Neutrophil (primary cell): ENCODE data around the gene ETFA.

ENCODE experiments used
- H3K27ac ChIP-seq: fragments of 200-600 bp; sonication (generic); 2 replicates; pipeline ENCODE4 v1.5.1; 2016; ENCODE audit warnings: mild to moderate bottlenecking, moderate library complexity
- H3K27me3 ChIP-seq: fragments of 200-600 bp; sonication (generic); 2 replicates; pipeline ENCODE4 v1.6.0; 2016; ENCODE audit warnings: mild to moderate bottlenecking
- H3K36me3 ChIP-seq: fragments of 200-600 bp; sonication (generic); 2 replicates; pipeline ENCODE4 v1.5.1; 2017
- H3K4me1 ChIP-seq, 2 experiments: fragments of 200-600 bp in 1 of 2; sonication (generic) in 1 of 2; 1 replicate in 1 of 2; 2 replicates in 1 of 2; pipeline versions ENCODE4 v1.5.1 to v1.6.1; 2013 to 2016; ENCODE audit warnings: low read depth in 1 of 2, low read length in 1 of 2, mild to moderate bottlenecking in 1 of 2, moderate library complexity in 1 of 2; ENCODE audit not compliant: control insufficient read depth in 1 of 2, insufficient read depth in 1 of 2
- H3K4me3 ChIP-seq, 2 experiments: fragments of 200-600 bp in 1 of 2; sonication (generic) in 1 of 2; 1 replicate in 1 of 2; 2 replicates in 1 of 2; pipeline ENCODE4 v1.5.1; 2013 to 2016; ENCODE audit warnings: low read depth in 1 of 2, low read length in 1 of 2, mild to moderate bottlenecking in 1 of 2, moderate library complexity in 1 of 2
- H3K9me3 ChIP-seq: fragments of 200-600 bp; sonication (generic); 2 replicates; pipeline ENCODE4 v1.5.1; 2016
- TF ChIP-seq, protein P1 (sequence below): fragments of 200-600 bp; sonication (generic); IDR thresholded peaks from 2 replicates; pipeline ENCODE4 v1.5.1; 2016; ENCODE audit warnings: antibody characterized with exemption

Gene ETFA

GRCh38 chr15:76223521-76223920, 87.7 kb downstream of the ETFA start:
- no peaks in the 10 kb centered on the region for H3K4me1 ChIP-seq
- H3K27me3 ChIP-seq, result no peaks in the 10 kb centered on the region
- peaks cover 36% of the 10 kb centered on the region for H3K36me3 ChIP-seq
- no peaks in the 10 kb centered on the region for H3K9me3 ChIP-seq
- H3K27ac ChIP-seq, result no peak overlapping the region
- TF ChIP-seq, protein P1, sequence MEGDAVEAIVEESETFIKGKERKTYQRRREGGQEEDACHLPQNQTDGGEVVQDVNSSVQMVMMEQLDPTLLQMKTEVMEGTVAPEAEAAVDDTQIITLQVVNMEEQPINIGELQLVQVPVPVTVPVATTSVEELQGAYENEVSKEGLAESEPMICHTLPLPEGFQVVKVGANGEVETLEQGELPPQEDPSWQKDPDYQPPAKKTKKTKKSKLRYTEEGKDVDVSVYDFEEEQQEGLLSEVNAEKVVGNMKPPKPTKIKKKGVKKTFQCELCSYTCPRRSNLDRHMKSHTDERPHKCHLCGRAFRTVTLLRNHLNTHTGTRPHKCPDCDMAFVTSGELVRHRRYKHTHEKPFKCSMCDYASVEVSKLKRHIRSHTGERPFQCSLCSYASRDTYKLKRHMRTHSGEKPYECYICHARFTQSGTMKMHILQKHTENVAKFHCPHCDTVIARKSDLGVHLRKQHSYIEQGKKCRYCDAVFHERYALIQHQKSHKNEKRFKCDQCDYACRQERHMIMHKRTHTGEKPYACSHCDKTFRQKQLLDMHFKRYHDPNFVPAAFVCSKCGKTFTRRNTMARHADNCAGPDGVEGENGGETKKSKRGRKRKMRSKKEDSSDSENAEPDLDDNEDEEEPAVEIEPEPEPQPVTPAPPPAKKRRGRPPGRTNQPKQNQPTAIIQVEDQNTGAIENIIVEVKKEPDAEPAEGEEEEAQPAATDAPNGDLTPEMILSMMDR, result no peak
- no peak overlapping the region for H3K4me3 ChIP-seq

GRCh38 chr15:76222159-76222558, 89.1 kb downstream of the ETFA start:
- Histone ChIP-seq H3K4me1 (no peaks in the 10 kb centered on the region), H3K27me3 (no peaks in the 10 kb centered on the region), H3K4me3 (no peak overlapping the region), H3K36me3 (peaks cover 36% of the 10 kb centered on the region), H3K27ac (no peak overlapping the region), H3K9me3 (no peaks in the 10 kb centered on the region)
- TF ChIP-seq, protein P1, result no peak

DNA sequence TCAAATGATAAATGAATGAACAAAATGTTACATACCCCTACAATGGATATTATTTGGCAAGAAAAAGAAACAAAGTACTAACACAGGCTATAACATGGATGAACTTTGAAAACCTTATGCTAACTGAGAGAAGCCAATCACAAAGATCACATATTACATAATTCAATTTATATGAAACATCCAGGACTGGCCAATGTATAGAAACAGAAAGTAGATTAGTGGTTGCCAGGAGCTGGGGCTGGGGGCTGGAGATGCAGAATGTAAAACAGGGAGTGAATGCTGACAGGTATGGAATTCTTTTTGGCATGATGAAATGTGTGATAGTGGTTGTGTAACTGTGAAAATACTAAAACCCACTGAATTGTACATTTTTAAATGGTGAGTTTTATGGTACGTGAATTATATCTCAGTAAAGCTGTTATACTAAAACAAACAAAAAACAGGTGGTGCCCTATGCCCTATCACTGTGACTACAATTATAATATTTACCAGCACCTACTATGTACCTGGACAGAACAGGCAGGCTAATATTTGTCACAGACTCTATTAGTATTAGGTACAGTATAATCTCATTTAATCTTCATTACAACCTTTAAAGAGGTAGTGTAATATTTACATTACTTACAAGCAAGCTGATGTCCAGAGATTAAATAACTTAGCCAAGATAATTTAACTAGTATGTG, 90.0 kb downstream of the ETFA start:
- no peaks in the 10 kb centered on the region for H3K4me1 ChIP-seq
- H3K27ac ChIP-seq, result no peak overlapping the region
- peaks cover 32% of the 10 kb centered on the region for H3K36me3 ChIP-seq
- no peaks in the 10 kb centered on the region for H3K27me3 ChIP-seq
- no peaks in the 10 kb centered on the region for H3K9me3 ChIP-seq
- TF ChIP-seq, protein P1, result no peak
- H3K4me3 ChIP-seq, result no peak overlapping the region

GRCh38 chr15:76217882-76218217, 93.4 kb downstream of the ETFA start:
- H3K4me3 ChIP-seq, result no peak overlapping the region
- H3K9me3 ChIP-seq, result no peaks in the 10 kb centered on the region
- peaks cover 36% of the 10 kb centered on the region for H3K36me3 ChIP-seq
- H3K4me1 ChIP-seq, result no peaks in the 10 kb centered on the region
- H3K27me3 ChIP-seq, result no peaks in the 10 kb centered on the region
- H3K27ac ChIP-seq, result no peak overlapping the region
- TF ChIP-seq, protein P1, result no peak

GRCh38 chr15:76217029-76217881, 94.0 kb downstream of the ETFA start:
- Histone ChIP-seq H3K4me1 (no peaks in the 10 kb centered on the region), H3K9me3 (no peaks in the 10 kb centered on the region), H3K27me3 (no peaks in the 10 kb centered on the region), H3K4me3 (no peak overlapping the region), H3K36me3 (peaks cover 41% of the 10 kb centered on the region), H3K27ac (no peak overlapping the region)
- TF ChIP-seq, protein P1, result no peak
